NCI-H446 (cell line): ENCODE measurements around the gene TMEM179.
A peak's percentile ranks its signal among the peaks of the same experiment; 100 is the strongest.

Experiments used
- DNase-seq, 2 experiments: peaks; one replicate each; lab custom pipeline; 2025; lab: John Stamatoyannopoulos, UW

Gene TMEM179

DNA sequence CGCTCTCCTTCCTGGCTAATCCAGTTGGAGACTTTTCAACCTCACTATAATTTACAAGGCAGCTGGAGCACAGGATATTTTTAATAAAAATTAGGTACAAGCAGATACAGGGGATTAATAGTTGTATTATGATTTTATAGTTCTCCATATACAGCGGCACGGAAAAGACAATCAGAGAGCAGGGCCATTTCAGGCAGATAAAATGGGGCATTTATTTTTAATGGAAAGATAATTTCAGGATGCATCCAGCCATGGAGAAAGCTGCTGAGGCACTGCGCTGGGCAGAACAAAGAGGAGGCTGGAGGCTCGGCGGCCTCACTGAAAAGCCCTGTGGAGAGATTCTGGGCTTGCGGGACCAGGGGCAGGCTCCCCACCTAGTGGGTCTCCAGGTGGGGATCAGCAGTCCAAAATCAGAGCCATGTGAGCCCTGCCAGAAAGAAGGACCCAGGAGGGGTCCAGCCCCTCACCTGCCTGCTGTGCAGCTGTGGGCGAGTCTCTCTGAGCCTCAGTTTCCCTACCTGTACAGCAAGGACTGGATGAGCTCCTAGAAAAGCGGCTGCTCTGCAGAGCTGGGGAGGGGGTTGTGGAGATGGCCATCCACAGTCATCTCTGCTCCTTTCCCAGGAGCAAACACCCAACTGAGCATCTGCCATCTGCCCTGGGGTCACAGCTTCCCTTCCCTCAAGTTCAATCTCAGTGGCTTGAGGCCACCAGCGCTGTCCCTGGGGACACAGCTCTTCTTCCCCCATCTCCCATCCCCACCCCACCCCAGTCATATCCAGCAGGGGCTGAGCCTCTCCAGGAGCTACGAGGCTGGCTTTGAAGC, 48.9 kb downstream of the TMEM179 start:
- no peak for DNase-seq

DNA sequence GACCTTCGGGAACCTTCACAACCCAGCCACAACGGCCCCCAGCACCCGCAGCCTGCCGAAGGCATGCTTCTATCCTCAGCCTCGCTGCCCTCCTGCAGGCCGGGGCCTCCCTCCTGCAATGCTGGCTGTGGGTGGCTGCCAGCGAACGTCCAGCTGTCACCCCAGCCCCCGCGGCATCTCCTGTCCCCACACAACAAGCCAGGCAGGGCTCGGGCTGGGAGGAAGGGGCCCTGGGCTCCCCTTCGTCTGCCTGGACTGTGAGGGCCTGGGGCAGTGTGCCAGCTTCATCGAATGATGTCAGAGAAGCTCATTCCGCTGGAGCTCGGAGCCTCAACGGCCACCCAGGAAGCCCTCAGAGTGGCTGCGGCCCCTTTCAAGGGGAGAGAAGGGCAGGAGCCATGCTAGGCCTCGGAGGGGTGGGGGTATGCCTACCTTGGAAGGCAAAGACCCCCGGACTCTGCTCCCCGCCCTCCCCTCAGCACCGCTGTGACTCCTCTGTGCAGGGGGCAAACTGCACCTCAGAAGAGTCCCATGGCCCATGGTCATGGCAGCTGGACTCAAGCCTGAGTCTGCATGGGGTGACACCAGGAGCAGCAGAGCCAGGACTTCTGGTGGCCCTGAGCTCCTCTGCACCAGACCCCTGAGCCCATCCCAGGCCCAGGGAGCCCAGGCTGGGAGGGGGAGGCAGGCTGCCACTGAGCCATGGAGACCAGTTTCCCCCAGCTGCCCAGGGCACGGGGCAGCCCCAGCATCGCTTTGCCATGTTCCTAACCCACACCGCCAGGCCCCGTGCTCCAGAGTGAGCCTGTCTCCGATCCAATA, 49.8 kb downstream of the TMEM179 start:
- DNase-seq = peak; percentile 71 to 86

DNA sequence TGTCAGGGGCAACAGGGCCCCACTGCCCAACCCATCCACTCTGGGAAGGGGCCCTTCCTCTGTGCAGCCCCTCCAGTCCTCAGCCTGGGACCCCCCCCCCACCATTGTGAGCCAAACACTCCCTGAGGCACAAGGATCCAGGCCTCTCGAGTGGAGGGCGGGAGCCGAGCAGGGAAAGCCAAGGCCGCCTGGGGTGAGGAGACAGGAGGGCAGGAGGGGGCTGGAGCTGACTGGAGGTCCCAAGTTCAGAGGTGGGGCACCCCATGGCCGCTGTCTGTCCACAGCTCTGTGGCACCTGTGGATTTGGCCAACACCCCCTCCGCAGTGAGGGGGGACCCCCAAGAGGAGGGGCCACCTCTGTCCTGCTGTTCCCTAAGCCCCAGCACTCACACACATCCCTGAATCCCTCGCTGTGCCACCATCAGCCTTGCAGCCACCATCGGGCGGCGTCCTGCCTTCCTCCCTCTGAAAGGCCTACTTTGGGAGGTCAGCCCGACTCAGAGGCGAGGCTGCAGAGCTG, 50.4 kb downstream of the TMEM179 start:
- DNase-seq = no peak

DNA sequence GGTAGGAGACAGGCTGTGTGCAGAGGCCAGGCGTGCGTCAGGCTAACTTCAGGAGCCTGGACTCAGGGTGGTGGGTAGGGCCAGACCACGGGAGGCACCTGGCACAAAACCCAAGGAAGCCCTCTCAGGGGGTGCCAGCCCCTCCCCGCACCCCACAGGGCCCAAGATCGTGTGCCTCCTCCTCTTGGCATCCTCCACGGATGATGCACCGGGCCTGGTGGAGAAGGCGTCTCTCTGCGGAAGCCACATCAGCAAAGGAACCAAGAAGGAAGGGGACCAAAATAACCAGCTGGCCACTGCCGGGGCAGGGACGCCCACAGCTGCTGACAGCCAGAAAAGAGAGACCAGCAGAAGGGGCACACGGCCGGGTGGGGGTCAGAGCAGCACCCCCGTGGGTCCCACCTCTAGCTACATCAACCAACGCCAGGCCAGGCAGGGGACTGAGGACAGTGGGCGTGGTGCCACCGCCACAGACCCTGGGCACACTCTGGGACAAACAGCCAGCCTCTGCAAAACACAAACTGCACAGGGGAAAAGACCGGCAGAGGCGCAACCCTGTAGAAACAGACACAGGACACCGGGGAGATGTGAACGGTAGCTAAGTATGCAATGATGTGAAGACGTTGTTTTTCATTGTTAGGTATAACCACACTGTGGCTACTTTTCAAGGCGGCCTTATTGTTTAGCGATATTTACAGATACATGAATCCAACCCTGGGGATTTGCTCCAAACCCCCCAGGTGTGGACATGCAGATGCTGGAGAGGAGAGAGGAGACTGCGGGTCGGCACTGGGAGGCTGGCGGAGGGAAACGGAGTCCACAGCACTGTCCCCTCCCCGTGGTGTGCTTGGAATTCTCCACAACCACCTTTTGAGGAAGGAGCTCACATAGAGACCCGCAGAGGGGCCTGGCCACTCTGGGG, 51.1 kb downstream of the TMEM179 start:
- DNase-seq = no peak

DNA sequence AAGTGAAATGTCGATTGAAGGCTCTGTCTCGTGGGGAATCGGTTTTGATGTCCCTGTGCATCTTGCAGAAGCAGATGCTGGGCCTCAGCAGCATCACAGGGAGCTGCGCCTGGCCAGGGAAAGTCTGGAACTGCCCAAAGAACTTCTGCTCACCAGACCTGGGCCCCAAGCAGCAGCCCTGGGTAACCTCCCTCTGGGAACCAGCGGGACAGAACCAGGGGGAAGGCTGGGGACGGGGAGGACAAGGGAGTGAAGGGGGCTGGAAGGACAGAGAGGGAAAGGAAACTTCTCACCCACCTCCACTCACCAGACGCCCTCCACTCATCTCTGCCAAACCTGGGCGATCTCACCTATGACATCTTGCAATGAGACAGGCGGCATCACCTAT, 51.8 kb downstream of the TMEM179 start:
- DNase-seq = no peak

DNA sequence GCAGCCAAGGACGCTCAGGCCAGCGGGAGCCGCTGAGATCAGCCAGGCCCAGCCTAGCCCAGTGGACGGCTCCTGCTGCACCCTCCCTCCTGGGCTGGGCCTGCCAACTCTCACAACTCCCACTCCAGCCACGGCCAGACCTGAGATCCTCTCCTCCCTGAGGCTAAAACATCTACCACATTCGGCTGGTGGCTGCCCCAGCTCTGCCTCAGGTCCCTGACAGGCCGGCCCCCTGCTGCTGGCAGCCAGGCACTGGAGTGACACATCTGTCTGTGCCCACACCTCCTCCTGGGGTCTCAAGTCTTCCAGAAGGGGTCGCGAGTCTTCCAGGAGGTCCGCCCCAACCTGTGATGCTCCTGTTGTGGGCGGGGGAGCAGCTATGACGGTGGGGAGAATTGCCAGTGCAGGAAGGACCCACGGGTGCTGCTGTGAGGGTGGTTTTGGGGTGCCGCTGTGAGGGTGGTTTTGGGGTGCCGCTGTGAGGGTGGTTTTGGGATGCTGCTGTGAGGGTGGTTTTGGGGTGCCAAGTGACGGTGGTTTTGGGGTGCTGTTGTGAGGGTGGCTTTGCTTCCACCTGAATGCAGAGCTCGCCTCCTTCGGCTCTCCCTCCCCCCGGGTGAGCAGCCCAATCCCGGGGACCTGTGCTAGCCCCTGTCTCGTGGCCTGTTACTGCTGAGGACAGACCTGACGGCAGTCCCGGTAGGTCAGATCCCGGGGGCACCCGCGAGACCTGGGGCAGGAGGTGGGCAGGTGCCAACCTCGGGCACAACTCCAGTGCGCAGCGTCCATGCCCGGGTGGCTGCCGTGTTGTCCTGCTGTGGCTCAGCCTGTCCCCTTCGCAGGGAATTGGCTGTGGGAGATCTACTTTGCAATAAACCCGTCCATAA, 52.5 kb downstream of the TMEM179 start:
- no peak for DNase-seq

DNA sequence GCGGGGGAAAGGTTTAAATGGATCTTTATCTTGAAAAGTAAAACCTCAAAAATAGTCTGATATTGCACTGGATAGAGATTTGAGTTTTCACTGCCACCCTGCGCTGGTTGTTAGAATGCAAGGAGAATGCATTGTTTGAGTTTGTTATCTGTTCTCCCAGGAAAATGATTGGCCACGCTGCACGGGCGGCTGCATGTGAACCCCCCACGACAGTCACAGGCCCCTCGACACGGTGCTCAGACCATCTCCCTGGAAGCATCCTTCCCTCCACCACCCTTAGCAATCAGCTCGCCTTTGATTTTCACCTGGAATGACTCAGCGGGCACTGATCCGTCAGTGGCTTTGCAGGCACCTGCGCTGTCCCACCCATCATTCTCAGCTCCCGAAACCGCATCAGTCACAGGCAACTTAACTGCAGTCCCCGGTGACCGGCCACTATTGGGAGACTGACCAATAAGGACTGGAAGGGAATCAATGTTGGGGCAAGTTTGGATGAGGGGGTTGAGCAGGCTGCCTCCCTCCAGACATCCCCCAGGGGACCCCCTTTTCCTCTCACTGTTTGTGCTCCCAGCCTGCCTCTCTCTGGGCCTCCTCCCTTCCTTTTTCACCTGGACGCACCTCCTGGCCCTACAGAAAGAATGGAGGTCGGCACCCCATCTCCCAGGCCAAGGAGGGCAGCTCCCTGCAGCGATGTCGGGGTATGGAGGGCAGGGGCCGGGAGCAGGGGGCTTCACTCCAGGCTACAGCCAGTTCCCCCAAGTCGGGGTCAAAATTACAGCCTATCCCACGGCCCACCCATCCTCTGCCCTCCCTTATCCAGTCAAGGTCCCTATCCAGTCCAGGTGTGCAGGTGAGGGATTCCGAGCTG, 53.5 kb downstream of the TMEM179 start:
- no peak for DNase-seq

DNA sequence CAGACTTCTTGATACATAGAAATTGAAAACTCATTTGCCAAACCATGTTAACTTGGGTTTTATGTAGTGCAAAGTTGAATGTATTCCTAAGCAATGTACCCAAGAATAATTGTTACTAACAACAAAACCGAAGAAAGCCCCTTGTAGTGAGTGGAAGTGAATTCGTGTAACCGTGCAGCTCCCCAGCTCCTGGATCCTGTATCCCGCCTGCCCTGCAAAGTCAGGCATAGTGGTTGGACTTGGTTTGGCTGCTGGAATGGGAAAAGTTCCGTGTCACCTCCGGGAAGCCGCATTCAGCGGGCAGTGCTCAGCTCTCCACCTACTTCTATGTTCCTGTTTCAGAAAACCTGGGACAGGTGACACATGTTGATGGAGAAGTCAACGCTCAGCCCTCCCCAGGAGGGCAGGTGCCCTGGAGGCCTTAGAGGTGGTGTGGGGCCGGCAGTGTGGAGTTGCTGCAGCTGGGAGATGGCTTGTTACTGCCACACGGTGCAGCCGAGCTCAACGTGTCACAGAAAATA, 54.2 kb downstream of the TMEM179 start:
- DNase-seq = no peak

DNA sequence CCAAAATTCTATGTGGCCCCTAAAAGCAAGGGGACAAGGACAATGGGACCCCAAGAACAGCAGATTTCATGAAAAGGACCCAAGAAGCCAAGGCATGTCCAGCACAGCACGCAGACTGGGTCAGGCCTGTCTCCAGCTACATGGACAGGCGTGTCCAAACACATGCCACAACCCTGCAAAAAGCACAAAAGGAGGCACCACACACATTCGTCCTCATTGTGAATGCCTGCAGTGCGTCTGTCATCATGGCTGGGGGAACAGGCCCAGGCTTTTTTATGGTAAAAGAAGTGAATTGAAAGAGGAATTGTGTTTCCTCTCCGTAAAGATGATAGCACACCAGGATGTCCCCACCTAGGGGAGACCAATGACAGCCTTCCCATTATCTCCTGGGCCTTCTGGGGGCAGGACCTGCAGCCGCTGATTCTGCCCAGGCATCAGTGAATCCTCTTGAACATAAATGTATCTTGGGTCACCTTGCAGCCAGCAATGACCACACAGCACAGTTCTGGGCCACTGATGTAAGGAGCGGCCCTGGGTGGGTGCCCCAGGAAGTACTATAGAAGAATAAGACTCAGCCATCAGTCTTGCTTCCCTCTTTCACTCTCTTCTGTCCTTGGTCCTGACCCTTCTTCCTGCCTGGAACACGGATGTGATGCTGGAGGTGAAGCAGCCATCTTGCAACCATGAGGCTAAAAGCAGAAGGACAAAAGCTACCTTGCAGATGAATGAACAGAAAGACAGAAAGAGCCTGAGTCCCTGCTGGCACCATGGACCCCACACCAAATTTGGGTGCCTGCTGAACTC, 54.8 kb downstream of the TMEM179 start:
- DNase-seq = no peak

DNA sequence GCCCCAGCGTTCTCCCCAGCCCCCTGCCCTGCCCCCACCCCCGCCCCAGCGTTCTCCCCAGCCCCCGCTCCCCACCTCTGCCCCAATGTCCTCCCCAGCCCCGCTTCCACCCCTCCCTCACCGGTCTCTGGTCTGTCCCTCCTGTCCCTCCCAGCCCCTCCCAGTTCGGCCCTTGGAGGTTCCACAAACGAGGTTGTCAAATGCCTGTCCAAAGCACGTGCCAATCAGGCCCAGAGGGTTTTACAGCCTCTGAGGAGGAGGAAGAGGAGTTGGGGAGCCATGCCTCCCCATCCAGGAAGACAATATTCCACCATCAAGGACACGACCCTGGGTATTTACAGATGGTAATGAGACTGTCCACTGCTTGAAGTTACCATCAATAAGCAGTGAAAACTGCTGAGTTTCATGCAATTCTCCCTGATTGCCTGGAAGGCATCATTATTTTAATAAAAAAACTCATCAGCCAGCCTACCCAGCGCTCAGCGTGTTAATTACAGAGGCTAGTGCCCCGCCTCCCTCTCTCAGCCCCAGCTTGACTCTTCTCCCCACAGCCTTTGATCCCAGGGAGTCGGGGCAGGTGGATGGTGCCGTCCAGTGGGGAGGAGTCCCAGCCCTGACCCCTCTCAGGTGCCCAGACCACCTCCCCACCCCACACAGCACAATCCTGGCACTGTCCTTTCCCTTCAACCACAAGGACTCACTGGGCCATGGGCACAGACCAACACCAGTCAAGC, 55.6 kb downstream of the TMEM179 start:
- no peak for DNase-seq

DNA sequence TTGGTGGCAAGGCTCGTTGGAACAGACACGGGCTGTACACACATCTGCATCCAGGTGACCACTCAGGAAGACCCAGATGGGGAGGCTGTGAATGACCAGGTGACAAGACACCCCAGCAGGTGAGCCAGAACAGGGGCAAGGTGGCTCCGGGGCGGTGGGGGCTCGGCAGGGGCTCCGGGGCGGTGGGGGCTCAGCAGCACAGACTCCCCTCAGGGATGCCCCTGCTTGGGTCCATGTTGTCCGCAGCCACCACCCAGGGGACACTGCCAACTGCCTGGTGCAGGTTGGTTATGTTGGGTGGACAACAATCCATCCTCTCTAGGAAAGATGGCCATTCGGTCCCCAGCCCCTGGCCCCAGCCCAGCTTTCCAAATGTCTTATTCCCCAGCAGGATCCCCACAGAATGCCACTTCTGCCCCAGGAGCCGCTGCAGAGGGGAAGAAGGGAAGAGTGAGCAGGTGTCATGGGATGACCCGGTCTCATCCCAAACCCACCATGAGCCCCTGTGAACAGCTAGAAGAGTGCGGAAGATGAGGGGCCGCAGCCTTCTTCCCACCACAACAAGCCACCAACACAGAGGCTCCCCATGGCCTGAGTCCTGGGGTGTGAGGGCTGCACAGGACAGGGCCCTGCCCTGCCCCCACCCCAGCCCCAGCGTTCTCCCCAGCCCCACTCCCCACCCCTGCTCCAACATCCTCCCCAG, 56.4 kb downstream of the TMEM179 start:
- no peak for DNase-seq

DNA sequence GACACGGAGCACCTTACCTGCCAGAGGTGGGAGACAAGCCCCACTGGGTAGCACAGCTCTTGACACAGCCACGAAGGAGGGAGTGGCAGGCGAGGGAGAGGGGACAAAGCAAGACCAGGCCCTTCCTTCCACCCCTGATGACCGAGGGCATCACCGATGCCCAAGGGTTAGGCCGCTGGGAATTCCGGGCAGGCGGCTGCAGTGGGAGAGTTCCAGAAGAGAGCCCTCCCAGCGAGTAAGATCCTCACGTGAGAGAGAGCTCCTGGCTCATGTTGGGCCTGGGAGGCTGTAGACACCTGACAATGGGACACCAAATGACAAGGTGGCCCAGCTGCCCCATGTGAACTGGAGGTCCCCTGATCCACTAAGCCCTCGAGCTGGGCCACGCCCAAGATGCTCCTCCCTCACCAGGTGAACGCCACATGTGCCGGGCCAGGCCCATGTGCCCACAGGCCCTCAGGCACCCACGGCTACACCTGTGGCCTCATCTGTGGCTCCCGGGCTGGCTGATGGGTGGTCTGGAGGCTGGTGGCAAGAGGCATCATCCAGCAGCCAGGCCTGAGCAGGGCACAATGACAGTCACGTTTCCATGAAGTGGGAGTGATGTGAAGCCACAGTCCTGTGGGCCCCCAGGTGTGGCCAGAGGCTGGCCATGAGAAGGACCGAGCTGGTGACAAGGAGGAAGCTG, 57.1 kb downstream of the TMEM179 start:
- DNase-seq = no peak

DNA sequence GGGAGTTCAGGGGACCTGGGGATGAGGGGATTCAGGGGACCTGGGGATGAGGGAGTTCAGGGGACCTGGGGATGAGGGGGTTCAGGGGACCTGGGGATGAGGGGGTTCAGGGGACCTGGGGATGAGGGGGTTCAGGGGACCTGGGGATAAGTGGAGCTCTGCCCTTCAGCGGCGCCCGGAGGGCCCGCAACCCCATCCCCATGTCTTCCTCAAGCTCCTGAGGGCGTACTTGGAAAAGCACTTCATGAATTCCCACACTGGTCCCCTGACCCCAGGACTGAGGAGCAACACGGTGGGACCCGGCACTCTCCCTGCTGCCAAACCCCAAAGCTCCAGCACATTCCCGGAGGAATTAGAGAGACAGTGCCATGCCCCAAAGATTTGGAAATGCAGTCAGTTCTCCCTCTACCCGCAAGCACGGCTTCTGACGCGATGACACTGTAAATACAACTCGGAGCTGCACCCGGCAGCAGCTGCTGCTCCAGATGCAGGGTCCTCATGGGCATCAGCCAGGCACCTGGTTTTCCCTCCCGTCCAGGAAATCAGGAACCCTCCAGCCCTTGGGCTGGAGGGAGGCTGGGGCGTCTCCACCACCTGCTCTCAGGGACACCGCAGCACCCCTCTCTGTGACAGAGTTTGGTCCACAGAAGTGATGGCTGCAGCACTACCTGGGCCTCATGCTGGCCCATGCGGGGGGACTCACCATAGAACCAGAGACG, 57.8 kb downstream of the TMEM179 start:
- no peak for DNase-seq

DNA sequence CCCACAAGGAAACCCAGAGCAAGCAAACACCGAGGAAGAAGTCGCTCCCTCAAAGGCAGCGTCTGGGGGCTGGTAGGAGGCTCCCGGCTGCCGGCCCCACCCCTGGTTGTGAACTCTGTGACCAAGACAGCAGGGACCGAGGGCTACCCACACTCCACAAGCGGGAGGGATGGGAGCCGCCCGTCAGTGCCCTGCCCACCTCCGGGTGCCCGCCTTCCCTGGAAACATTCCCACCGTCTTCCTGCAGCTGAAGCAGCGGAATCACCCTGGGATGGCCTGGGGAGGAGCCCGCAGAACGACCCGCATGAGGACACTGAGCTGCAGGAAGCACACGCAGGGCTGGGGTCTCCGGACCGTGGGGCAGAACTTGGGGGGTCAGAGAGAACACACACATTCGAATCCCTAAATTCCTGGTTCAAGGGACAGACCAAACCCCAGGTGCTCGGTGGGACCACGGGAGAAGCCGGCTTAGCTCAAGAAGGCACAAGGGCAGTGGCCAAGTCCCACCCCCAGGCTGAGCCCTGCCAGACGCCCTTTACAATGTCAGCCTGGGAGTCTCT, 58.5 kb downstream of the TMEM179 start:
- peak; percentile 78 to 85 for DNase-seq

DNA sequence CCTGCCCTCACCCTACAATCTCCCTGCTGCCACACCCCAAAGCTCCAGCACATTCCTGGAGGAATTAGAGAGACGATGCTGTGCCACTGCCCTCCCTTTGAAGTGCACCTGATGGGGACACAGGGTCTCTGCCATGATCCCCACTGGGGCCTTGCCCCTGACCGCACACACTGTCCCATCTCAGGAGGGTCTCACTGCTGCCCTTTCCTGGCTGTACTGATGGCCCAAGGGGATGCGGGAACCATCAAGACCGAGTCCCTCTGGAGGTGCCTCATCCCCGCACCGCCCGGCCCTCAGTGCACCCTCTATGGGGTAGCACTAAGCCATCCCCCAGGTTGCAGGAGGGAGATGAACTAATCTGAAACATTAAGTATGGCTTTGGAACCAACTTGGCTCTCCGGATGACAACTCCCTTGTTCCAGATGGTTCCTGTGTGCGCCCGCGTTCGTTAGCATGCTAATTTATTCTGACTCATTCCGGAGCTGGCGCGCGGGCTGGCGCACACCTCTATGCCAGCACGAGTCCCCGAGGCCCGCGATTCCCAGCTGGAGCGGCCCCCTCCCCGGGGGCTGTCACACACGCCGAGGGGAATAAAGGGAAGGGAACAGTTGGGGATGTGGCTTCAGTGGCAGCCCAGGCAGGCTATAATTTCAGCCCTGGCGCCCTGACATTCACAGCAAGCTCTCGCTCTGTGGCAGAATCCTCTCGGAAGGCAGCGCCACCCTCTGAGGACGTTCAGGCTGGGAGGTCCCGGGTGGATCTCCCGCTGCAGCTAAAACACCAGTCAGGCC, 59.2 kb downstream of the TMEM179 start:
- DNase-seq = peak; percentile 94 to 96
